Mucosa of rectum (tissue), 2 donors: Measurements from ENCODE around the gene ERCC5.

Experiments used
- H3K27ac ChIP-seq, 2 donors: one replicate each; pipeline ENCODE4 v1.7.0; 2013; ENCODE audit warnings: inconsistent platforms in 2 of 2, low read depth in 2 of 2, low read length in 2 of 2
- H3K27me3 ChIP-seq, 2 donors: one replicate each; pipeline ENCODE4 v1.7.0; 2013; ENCODE audit warnings: low read length in 2 of 2; ENCODE audit not compliant: control insufficient read depth in 2 of 2, insufficient read depth in 2 of 2
- H3K36me3 ChIP-seq, 2 donors: one replicate each; pipeline ENCODE4 v1.7.0; 2013; ENCODE audit warnings: low read length in 2 of 2; ENCODE audit not compliant: control insufficient read depth in 2 of 2, insufficient read depth in 2 of 2
- H3K4me1 ChIP-seq, 2 donors: one replicate each; pipeline ENCODE4 v1.7.0; 2013; ENCODE audit warnings: low read length in 2 of 2, mild to moderate bottlenecking in 1 of 2; ENCODE audit not compliant: control insufficient read depth in 2 of 2, insufficient read depth in 2 of 2
- H3K4me3 ChIP-seq, 2 donors: one replicate each; pipeline ENCODE4 v1.7.0; 2013; ENCODE audit warnings: low read length in 2 of 2
- H3K9ac ChIP-seq, 2 donors: one replicate each; pipeline ENCODE4 v1.7.0; 2013; ENCODE audit warnings: low read length in 2 of 2, low read depth in 1 of 2, mild to moderate bottlenecking in 1 of 2
- H3K9me3 ChIP-seq, 2 donors: one replicate each; pipeline ENCODE4 v1.7.0; 2013; ENCODE audit warnings: low read length in 2 of 2; ENCODE audit not compliant: control insufficient read depth in 2 of 2
- donor health status: healthy.
- donor health status: Normal muscosa, but diverticular disease.

The ERCC5 gene

GRCh38 chr13:102814793-102815192 lies 31.0 kb upstream of the ERCC5 start:
- no peak overlapping the region for H3K9ac ChIP-seq
- H3K4me3 ChIP-seq: no peak overlapping the region
- no peaks in the 10 kb centered on the region for H3K9me3 ChIP-seq
- peaks cover 12 to 13% of the 10 kb centered on the region in 2 donors for H3K36me3 ChIP-seq
- no peak overlapping the region for H3K27ac ChIP-seq
- H3K27me3 ChIP-seq: no peaks in the 10 kb centered on the region
- H3K4me1 ChIP-seq: no peaks in the 10 kb centered on the region

DNA sequence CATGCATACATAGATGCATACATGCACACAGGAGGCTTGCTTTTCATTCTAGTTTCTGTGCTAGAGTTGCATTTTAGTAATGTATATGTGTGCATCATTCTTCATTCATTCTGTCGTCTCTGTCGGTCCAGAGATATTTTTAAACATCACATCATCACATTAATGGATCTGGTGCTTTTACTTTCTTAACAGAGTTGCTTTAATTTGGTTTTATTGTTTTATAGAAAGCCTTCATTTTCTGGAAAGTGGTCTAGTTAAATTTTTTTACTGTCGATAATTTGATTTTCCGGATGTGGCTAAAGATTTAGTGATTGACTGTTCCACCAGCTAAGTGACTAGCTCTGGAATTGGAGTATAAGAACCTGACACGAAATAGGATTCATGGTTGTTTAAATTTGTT lies 30.0 kb upstream of the ERCC5 start:
- Histone ChIP-seq H3K36me3 (peaks cover 12 to 16% of the 10 kb centered on the region in 2 donors), H3K9me3 (no peaks in the 10 kb centered on the region), H3K27me3 (no peaks in the 10 kb centered on the region), H3K4me3 (no peak overlapping the region), H3K27ac (no peak overlapping the region), H3K4me1 (no peaks in the 10 kb centered on the region), H3K9ac (no peak overlapping the region)

- H3K9ac ChIP-seq: no peak overlapping the region
- H3K27ac ChIP-seq: no peak overlapping the region
- H3K4me3 ChIP-seq: no peak overlapping the region
- no peaks in the 10 kb centered on the region for H3K9me3 ChIP-seq
- no peaks in the 10 kb centered on the region for H3K4me1 ChIP-seq
- H3K36me3 ChIP-seq: peaks cover 14 to 16% of the 10 kb centered on the region in 2 donors
- no peaks in the 10 kb centered on the region for H3K27me3 ChIP-seq
Measured at GRCh38 chr13:102816708-102817107, 29.1 kb upstream of the ERCC5 start.

- Histone ChIP-seq H3K36me3 (peaks cover 19 to 21% of the 10 kb centered on the region in 2 donors), H3K4me3 (no peak overlapping the region), H3K4me1 (no peaks in the 10 kb centered on the region), H3K9ac (no peak overlapping the region), H3K9me3 (no peaks in the 10 kb centered on the region), H3K27me3 (no peaks in the 10 kb centered on the region), H3K27ac (no peak overlapping the region)
Measured at GRCh38 chr13:102817241-102817640, 28.6 kb upstream of the ERCC5 start.

GRCh38 chr13:102817907-102818306 lies 27.9 kb upstream of the ERCC5 start:
- Histone ChIP-seq H3K4me3 (no peak overlapping the region), H3K27ac (no peak overlapping the region), H3K27me3 (no peaks in the 10 kb centered on the region), H3K9me3 (no peaks in the 10 kb centered on the region), H3K36me3 (peaks cover 22 to 24% of the 10 kb centered on the region in 2 donors), H3K4me1 (no peaks in the 10 kb centered on the region), H3K9ac (no peak overlapping the region)

DNA sequence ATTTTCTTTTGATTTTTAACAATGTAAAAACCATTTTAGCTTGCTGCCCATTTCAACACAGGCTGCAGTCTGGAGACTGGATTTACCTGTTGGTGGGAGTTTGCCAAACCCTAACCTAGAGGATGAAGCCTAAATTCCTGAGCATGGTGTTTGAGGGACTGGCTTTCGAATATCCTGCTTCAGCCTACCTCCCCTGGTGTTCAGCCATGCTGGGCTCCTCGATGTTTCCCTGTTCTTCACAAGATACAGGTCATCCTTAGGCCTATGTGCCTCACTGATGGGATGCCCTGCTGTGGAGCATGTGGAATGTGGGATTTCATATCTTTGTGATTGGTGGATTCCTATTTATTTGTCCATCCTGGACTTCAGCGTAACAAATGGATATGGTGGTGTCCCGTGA lies 20.4 kb upstream of the ERCC5 start:
- peaks cover 16 to 29% of the 10 kb centered on the region in 2 donors for H3K36me3 ChIP-seq
- H3K4me3 ChIP-seq: no peak overlapping the region
- H3K9ac ChIP-seq: no peak overlapping the region
- H3K27ac ChIP-seq: no peak overlapping the region
- H3K9me3 ChIP-seq: no peaks in the 10 kb centered on the region
- H3K27me3 ChIP-seq: no peaks in the 10 kb centered on the region
- peaks cover 0 to 1% of the 10 kb centered on the region in 2 donors for H3K4me1 ChIP-seq

DNA sequence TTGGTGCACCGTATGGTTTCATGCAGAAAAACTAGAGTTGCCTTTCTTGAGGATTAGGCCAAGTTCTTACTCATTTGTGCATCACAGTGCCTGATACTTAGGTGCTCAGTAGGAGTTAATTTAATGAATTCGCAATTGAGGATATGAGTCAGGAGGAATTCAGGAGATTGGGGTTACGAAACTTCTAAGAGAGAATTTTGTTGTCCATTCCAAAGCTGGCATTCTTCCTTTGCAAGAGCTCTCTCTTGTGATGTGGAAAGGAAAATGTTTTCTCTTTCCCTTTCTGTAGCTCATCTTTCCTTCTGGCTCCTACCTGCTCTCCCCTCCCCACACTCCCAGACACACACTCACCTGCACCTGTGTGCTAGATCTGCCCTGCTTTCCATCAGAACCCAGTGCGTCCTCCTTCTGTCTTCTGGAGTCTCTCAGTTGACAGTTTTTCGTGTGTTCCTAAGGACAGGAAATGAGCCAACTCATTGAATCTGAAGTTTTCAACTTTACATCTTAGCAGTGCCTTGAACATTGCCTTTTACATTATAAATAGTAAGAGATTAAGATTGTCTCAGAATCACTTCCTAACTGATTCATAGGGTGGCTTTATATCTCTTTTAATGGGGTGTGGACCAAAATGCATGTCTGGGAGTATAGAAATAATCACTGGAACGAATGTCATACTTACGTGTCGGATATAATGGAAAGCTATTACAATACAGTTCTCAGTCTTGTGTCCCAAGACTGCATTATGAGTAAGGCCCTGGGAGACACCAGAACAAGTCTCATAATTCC lies 19.7 kb upstream of the ERCC5 start:
- H3K9ac ChIP-seq: no peak overlapping the region
- peaks cover 15 to 29% of the 10 kb centered on the region in 2 donors for H3K36me3 ChIP-seq
- no peaks in the 10 kb centered on the region for H3K9me3 ChIP-seq
- no peak overlapping the region for H3K27ac ChIP-seq
- no peaks in the 10 kb centered on the region for H3K27me3 ChIP-seq
- peaks cover 0 to 6% of the 10 kb centered on the region in 2 donors for H3K4me1 ChIP-seq
- H3K4me3 ChIP-seq: no peak overlapping the region

DNA sequence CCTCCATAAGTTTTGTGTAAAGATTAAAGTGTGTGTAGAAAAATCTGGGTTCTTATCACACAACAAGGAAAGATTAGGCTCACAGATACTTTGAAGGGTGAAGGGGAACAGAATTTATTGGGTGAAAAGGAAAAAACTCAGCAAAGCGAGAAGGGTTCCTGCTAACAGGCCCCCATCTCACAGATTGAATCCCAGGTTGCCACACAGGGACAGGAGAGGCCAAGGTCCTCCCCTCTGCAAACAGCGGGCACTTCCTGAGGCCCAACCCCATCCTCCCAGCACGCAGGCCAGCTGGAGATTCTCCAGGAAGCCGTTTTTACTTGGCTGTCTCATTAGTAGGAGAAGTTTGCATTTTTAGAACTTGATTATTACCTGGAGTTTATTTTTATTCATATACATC lies 15.2 kb upstream of the ERCC5 start:
- no peak overlapping the region for H3K4me3 ChIP-seq

GRCh38 chr13:102836471-102836870 lies 9.4 kb upstream of the ERCC5 start:
- no peak overlapping the region for H3K27ac ChIP-seq
- H3K9ac ChIP-seq: no peak overlapping the region
- H3K9me3 ChIP-seq: no peaks in the 10 kb centered on the region
- H3K4me1 ChIP-seq: no peaks in the 10 kb centered on the region
- no peaks in the 10 kb centered on the region for H3K27me3 ChIP-seq
- peaks cover 3 to 9% of the 10 kb centered on the region in 2 donors for H3K36me3 ChIP-seq
- H3K4me3 ChIP-seq: no peak overlapping the region

More for the DNA sequence above, 15.2 kb upstream of the ERCC5 start:
- no peak overlapping the region for H3K9ac ChIP-seq
- H3K9me3 ChIP-seq: no peaks in the 10 kb centered on the region
- H3K27me3 ChIP-seq: no peaks in the 10 kb centered on the region
- peaks cover 4 to 22% of the 10 kb centered on the region in 2 donors for H3K36me3 ChIP-seq
- no peak overlapping the region for H3K27ac ChIP-seq
- peaks cover 0 to 6% of the 10 kb centered on the region in 2 donors for H3K4me1 ChIP-seq

DNA sequence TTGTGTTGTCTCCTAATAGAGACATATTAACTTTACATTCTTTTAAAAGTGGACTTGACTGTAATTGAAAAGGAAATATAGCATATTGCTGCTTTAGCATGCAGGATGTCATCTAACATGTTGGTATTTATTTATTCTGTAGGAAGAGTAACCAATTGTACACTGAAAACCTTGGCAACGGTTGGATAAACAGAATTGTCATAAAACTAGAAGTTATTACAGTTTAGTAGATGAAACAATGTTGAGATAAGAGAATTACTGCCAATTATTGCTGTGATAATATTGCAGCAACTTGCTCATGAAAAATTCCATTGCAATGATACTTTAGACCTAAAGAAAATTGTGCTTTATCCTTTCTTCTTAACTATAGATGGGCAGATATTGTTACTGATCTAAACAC lies 7.6 kb upstream of the ERCC5 start:
- Histone ChIP-seq H3K9me3 (no peaks in the 10 kb centered on the region), H3K4me3 (no peak overlapping the region), H3K4me1 (no peaks in the 10 kb centered on the region), H3K36me3 (peaks cover 3 to 6% of the 10 kb centered on the region in 2 donors), H3K9ac (no peak overlapping the region), H3K27me3 (no peaks in the 10 kb centered on the region), H3K27ac (no peak overlapping the region)
